Loucy (cell line): ENCODE results near the gene EPAS1.

Experiments used
- EZH2phosphoT487 ChIP-seq: fragments of 200-600 bp; IDR thresholded peaks from 2 replicates; pipeline ENCODE4 v1.6.1; 2018; ENCODE audit warnings: antibody characterized with exemption, mild to moderate bottlenecking, moderate library complexity, borderline replicate concordance
- TF ChIP-seq, protein P1 (sequence below): fragments of 200-600 bp; sonication (generic); conservative IDR thresholded peaks from 2 replicates; pipeline ENCODE4 v1.5.1; 2014; ENCODE audit warnings: mild to moderate bottlenecking, antibody characterized with exemption, low read length

- TF ChIP-seq, protein P1, sequence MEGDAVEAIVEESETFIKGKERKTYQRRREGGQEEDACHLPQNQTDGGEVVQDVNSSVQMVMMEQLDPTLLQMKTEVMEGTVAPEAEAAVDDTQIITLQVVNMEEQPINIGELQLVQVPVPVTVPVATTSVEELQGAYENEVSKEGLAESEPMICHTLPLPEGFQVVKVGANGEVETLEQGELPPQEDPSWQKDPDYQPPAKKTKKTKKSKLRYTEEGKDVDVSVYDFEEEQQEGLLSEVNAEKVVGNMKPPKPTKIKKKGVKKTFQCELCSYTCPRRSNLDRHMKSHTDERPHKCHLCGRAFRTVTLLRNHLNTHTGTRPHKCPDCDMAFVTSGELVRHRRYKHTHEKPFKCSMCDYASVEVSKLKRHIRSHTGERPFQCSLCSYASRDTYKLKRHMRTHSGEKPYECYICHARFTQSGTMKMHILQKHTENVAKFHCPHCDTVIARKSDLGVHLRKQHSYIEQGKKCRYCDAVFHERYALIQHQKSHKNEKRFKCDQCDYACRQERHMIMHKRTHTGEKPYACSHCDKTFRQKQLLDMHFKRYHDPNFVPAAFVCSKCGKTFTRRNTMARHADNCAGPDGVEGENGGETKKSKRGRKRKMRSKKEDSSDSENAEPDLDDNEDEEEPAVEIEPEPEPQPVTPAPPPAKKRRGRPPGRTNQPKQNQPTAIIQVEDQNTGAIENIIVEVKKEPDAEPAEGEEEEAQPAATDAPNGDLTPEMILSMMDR: no peak
- TF ChIP-seq EZH2phosphoT487: no peak
Measured at GRCh38 chr2:46256563-46257142, 40.6 kb upstream of the EPAS1 start.
